Measurements from ENCODE around the gene TSPAN5.

TSPAN5 gene

GRCh38 chr4:98568941-98569663, 89.3 kb downstream of the TSPAN5 start:
- no peak for TF ChIP-seq CTCF (conservative IDR thresholded peaks at IDR 0.05; ENCODE audit: low read length)
- DNase-seq (ENCODE audit: low read depth), result peak; percentile 56
- H3K4me3 ChIP-seq (ENCODE audit: low read length), result no peak overlapping the region

- no peak for TF ChIP-seq CTCF (conservative IDR thresholded peaks at IDR 0.05; ENCODE audit: low read length)
- DNase-seq (ENCODE audit: low read depth), result no peak
- H3K4me3 ChIP-seq (ENCODE audit: low read length), result no peak overlapping the region
These were observed 90.8 kb downstream of the TSPAN5 start for GRCh38 chr4:98567611-98568010.

- H3K4me3 ChIP-seq (ENCODE audit: low read length), result no peak overlapping the region
- no peak for TF ChIP-seq CTCF (conservative IDR thresholded peaks at IDR 0.05; ENCODE audit: low read length)
- DNase-seq (ENCODE audit: low read depth), result peak; percentile 50
These were observed 91.9 kb downstream of the TSPAN5 start for GRCh38 chr4:98566361-98567008.

- no peak overlapping the region for H3K4me3 ChIP-seq (ENCODE audit: low read length)
- TF ChIP-seq CTCF (conservative IDR thresholded peaks at IDR 0.05; ENCODE audit: low read length), result no peak
- DNase-seq (ENCODE audit: low read depth), result no peak
These were observed 92.6 kb downstream of the TSPAN5 start for GRCh38 chr4:98565681-98566301.

GRCh38 chr4:98564852-98565251, 93.6 kb downstream of the TSPAN5 start:
- H3K4me3 ChIP-seq (ENCODE audit: low read length), result no peak overlapping the region
- no peak for TF ChIP-seq CTCF (conservative IDR thresholded peaks at IDR 0.05; ENCODE audit: low read length)
- DNase-seq (ENCODE audit: low read depth), result no peak

- no peak for DNase-seq (ENCODE audit: low read depth)
These were observed 98.1 kb downstream of the TSPAN5 start for GRCh38 chr4:98560321-98560720.

More at GRCh38 chr4:98560321-98560720, 98.1 kb downstream of the TSPAN5 start:
- no peak overlapping the region for H3K4me3 ChIP-seq (ENCODE audit: low read length)
- no peak for TF ChIP-seq CTCF (conservative IDR thresholded peaks at IDR 0.05; ENCODE audit: low read length)

All from AG10803 (cell line).